WERI-Rb-1 (cell line): ENCODE measurements around the gene OR6Q1.
"Not testable (repeated sequence)": the region's sequence is repeated elsewhere in the genome, so short reads cannot be mapped to it uniquely, and the experiment has no call there.

Source experiments
- DNase-seq: peaks from one replicate; pipeline ENCODE4 v3.0.0-alpha.2; 2020
- H3K27ac ChIP-seq: fragments of 250-450 bp; sonication (Bioruptor Pico); 2 replicates; pipeline ENCODE4 v1.5.1; 2020; ENCODE audit warnings: mild to moderate bottlenecking, moderate library complexity
- H3K27me3 ChIP-seq: fragments of 250-450 bp; sonication (Bioruptor Pico); 2 replicates; pipeline ENCODE4 v1.5.1; 2021; ENCODE audit warnings: mild to moderate bottlenecking, low read depth, moderate library complexity; ENCODE audit not compliant: insufficient read depth, severe bottlenecking
- H3K36me3 ChIP-seq: fragments of 250-450 bp; sonication (Bioruptor Pico); 2 replicates; pipeline ENCODE4 v1.5.1; 2020; ENCODE audit warnings: mild to moderate bottlenecking, moderate library complexity
- H3K4me3 ChIP-seq: 2 replicates; pipeline ENCODE4 v1.5.1; 2011; ENCODE audit warnings: low read depth, mild to moderate bottlenecking, control low read depth, low read length
- H3K9me3 ChIP-seq: fragments of 250-450 bp; sonication (Bioruptor Pico); 2 replicates; pipeline ENCODE4 v1.5.1; 2021; ENCODE audit warnings: mild to moderate bottlenecking, moderate library complexity; ENCODE audit not compliant: severe bottlenecking
- TF ChIP-seq, protein P1 (sequence below): IDR thresholded peaks from 2 replicates; pipeline ENCODE4 v1.5.1; 2011; ENCODE audit warnings: low read depth, mild to moderate bottlenecking, control low read depth, inconsistent platforms, low read length

Gene OR6Q1, protein sequence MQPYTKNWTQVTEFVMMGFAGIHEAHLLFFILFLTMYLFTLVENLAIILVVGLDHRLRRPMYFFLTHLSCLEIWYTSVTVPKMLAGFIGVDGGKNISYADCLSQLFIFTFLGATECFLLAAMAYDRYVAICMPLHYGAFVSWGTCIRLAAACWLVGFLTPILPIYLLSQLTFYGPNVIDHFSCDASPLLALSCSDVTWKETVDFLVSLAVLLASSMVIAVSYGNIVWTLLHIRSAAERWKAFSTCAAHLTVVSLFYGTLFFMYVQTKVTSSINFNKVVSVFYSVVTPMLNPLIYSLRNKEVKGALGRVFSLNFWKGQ

DNA sequence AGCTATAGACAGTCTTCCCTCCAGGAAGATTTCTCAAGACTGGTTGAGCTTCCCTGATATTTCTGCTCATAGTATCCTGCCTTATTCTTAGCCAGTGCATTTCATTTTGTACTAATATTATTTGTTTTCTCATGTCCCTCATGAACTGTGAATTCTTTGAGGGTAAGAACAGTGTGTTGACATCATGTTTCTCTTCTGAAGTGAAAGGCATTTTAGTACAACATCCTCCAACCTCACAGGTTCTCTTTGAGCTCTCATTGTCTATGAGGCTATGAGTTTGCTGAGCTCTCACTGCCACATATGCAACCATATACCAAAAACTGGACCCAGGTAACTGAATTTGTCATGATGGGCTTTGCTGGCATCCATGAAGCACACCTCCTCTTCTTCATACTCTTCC lies at the start of gene OR6Q1:
Gene OR6Q1 (plus strand): TSS at position 301 of the 400 bp plus-strand sequence. CDS start 0 bp downstream, at position 301.
- H3K36me3 ChIP-seq, result no peaks in the 10 kb centered on the region
- no peak within 1 kb of the TSS for H3K4me3 ChIP-seq
- no peaks in the 10 kb centered on the region for H3K9me3 ChIP-seq
- H3K27me3 ChIP-seq, result peaks cover 39% of the 10 kb centered on the region
- H3K27ac ChIP-seq, result no peak within 1 kb of the TSS
- DNase-seq, result no peak
- TF ChIP-seq, protein P1, sequence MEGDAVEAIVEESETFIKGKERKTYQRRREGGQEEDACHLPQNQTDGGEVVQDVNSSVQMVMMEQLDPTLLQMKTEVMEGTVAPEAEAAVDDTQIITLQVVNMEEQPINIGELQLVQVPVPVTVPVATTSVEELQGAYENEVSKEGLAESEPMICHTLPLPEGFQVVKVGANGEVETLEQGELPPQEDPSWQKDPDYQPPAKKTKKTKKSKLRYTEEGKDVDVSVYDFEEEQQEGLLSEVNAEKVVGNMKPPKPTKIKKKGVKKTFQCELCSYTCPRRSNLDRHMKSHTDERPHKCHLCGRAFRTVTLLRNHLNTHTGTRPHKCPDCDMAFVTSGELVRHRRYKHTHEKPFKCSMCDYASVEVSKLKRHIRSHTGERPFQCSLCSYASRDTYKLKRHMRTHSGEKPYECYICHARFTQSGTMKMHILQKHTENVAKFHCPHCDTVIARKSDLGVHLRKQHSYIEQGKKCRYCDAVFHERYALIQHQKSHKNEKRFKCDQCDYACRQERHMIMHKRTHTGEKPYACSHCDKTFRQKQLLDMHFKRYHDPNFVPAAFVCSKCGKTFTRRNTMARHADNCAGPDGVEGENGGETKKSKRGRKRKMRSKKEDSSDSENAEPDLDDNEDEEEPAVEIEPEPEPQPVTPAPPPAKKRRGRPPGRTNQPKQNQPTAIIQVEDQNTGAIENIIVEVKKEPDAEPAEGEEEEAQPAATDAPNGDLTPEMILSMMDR, result no peak

DNA sequence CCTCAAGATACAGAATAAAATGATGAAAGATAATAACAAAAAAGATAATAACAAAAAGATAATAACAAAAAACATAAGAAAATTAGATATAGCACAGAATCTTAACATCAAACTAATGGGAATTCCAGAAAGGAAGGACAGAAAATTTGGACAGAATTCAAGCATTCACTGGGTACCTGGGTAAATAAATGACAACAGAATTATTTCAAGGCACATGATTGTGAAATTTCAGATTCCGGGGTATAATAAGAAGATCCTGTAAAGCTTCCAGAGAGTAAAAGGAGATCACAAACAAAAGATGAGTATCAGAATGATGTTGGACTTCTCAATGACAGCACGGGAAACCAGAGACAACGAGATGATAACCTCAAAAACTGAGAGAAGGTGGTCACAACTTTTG lies 49.2 kb upstream of the OR6Q1 start:
- H3K9me3 ChIP-seq, result no peaks in the 10 kb centered on the region
- TF ChIP-seq, protein P1, result no peak
- H3K36me3 ChIP-seq, result no peaks in the 10 kb centered on the region
- DNase-seq, result no peak
- no peak overlapping the region for H3K4me3 ChIP-seq
- no peak overlapping the region for H3K27ac ChIP-seq
- peaks cover 51% of the 10 kb centered on the region for H3K27me3 ChIP-seq

DNA sequence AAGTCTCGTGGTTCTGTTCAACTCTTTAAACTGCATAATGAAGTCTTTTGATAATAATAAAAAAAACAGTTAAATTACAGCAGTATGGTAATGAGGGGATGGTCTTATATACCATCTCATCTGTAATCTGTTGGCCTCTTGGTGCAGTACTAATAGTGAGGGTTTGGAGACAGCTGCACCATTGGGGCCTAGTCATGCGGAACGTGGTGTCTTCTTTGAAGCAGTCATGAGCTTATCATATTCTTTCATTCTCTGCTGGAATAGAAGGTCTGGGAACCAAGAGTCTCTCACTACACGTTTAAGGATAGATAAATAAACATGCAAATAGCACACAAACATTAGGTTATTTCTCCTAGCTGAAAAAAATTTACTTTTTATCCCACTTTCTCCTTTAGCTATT lies 48.0 kb upstream of the OR6Q1 start:
- Histone ChIP-seq H3K4me3 (no peak overlapping the region), H3K27ac (no peak overlapping the region), H3K36me3 (no peaks in the 10 kb centered on the region), H3K27me3 (peaks cover 51% of the 10 kb centered on the region), H3K9me3 (no peaks in the 10 kb centered on the region)
- TF ChIP-seq, protein P1, result no peak
- DNase-seq, result no peak

DNA sequence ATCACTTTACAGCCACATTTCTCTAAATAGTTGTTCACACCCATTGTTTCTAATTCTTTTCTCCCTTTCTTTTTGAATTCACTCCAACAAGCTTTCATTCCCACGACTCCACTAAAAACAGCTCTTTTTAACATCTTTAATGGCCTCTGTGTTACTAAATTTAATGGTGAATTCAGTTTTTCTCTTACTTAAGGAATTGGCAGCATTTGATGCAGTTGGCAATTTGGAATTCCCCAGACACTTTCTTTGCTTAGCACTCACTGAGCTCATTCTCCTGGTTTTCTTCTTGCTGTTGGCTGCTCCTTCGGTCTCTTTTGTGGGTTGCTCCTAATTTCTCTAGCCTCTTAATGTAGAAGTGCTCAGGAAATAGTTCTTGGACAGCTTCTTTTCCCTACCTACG lies 47.6 kb upstream of the OR6Q1 start:
- peaks cover 47% of the 10 kb centered on the region for H3K27me3 ChIP-seq
- H3K4me3 ChIP-seq, result no peak overlapping the region
- no peak overlapping the region for H3K27ac ChIP-seq
- DNase-seq, result no peak
- no peaks in the 10 kb centered on the region for H3K36me3 ChIP-seq
- H3K9me3 ChIP-seq, result no peaks in the 10 kb centered on the region
- TF ChIP-seq, protein P1, result no peak

DNA sequence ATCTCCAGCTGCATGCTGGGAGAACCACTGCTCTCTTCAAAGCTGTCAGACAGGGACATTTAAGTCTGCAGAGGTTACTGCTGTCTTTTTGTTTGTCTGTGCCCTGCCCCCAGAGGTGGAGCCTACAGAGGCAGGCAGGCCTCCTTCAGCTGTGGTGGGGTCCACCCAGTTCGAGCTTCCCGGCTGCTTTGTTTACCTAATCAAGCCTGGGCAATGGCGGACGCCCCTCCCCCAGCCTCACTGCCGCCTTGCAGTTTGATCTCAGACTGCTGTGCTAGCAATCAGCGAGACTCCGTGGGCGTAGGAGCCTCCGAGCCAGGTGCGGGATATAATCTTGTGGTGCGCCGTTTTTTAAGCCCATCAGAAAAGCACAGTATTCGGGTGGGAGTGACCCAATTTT lies 31.2 kb upstream of the OR6Q1 start:
- H3K4me3 ChIP-seq, DNase-seq, H3K27ac ChIP-seq, H3K9me3 ChIP-seq, H3K36me3 ChIP-seq: not testable (repeated sequence)
- H3K27me3 ChIP-seq, result peaks cover 32% of the 10 kb centered on the region

DNA sequence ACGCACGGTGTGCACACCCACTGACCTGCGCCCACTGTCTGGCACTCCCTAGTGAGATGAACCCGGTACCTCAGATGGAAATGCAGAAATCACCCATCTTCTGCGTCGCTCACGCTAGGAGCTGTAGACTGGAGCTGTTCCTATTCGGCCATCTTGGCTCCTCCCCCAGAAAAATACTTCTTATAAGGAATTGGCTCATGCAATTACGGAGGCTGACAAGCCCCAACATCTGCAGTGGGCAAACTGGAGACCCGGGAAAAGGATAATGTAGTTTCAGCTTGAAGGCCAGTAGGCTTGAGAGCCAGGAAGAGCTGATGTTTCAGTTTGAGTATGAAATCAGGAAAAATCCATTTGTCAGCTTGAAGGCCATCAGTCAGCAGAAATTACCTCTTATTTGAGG lies 30.7 kb upstream of the OR6Q1 start:
- H3K27me3 ChIP-seq, result peaks cover 37% of the 10 kb centered on the region
- DNase-seq, result not testable (repeated sequence)

DNA sequence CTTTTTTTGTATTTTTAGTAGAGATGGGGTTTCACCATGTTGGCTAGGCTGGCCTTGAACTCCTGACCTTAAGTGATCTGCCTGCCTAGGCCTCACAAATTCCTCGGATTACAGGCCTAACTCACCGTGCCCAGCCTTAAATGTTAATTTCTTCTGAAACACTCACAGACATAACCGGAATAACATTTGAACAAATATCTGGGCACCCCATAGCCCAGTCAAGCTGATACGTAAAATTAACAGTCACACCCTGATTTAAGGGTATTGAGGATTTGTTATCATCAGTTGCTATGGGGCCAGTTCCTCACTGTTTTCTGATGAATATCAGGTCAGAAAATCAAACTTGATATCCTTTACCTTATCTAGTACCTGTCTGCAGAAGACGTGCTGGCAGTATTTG lies 30.1 kb upstream of the OR6Q1 start:
- Histone ChIP-seq H3K9me3 (peaks cover 3% of the 10 kb centered on the region), H3K27me3 (peaks cover 42% of the 10 kb centered on the region), H3K36me3 (no peaks in the 10 kb centered on the region), H3K4me3 (no peak overlapping the region), H3K27ac (no peak overlapping the region)
- TF ChIP-seq, protein P1, result no peak
- DNase-seq, result no peak

More for the DNA sequence above, 30.7 kb upstream of the OR6Q1 start:
- not testable (repeated sequence) for H3K4me3 ChIP-seq, H3K27ac ChIP-seq, H3K36me3 ChIP-seq, H3K9me3 ChIP-seq
